CD4-positive, alpha-beta T cell treated with Interleukin-15 for 1 hour (primary cell): ENCODE measurements around the gene CLCNKA.

Experiments
- DNase-seq: peaks from one replicate; pipeline ENCODE4 v3.0.0-alpha.2; 2020

Gene CLCNKA

DNA sequence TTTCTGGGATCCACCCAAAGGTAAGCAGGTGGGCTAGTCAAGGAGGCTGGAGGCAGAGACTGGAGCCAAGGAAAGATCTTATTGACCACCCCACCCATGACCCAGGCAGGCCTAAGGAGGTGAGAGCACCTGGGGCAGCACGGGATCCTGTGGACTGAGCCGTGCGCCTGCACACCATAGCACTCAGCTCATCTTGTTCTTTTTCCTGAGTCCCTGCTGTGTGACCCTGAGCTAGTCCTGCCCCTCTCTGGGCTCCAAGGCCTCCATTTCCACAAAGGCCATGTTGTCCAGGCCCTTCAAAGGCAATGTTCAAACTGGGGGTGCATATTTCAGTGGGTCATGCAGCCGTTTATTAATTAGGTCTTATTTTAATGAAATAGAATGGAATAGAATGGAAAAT is 44.4 kb downstream of the CLCNKA start:
- DNase-seq: no peak

- DNase-seq: no peak
Observed at GRCh38 chr1:16067127-16067768, 45.4 kb downstream of the CLCNKA start.

GRCh38 chr1:16067933-16068332 is 46.1 kb downstream of the CLCNKA start:
- DNase-seq: no peak

DNA sequence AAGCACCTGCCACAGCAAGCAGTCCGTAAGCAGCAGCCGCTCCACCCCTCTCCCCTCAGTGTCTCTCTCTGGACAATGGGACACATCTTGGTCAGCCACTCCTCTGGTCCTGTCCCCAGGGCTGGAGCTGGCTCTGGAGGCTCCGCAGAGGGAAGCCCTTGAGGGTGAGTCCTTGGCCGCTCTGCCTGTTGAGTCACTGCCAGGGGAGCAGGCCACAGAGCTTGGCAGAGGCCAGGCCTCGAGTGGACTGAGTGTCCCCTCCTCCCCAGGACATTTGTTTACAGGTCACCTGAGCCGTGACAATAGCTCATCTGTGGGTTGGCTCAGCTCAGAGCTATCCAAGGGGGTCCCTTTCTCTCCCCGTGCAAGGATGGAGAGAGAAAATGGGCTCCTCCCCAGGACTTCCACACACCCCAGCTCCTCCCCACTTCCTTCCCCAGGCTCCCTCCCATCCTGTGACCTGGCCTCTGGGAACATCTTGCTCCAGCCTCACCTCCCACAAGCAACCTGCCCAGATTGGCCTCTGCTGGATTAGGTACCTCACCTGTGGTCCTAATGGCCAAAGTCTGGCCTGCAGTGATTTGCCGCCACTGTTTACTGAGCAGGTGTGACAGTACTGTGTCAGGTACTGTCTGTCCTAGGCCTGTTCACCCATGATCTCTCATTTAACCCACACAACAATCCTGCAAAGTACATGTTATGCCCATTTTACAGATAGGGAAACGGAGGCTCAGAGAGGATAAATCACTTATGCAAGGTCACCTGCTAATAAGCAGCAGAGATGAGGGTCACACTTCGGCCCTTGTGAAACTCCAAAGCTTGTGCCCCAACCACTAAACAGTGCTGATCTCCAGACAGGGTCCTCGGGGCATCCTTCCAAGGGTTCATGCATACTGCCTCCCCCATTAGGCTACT is 46.8 kb downstream of the CLCNKA start:
- DNase-seq: no peak

DNA sequence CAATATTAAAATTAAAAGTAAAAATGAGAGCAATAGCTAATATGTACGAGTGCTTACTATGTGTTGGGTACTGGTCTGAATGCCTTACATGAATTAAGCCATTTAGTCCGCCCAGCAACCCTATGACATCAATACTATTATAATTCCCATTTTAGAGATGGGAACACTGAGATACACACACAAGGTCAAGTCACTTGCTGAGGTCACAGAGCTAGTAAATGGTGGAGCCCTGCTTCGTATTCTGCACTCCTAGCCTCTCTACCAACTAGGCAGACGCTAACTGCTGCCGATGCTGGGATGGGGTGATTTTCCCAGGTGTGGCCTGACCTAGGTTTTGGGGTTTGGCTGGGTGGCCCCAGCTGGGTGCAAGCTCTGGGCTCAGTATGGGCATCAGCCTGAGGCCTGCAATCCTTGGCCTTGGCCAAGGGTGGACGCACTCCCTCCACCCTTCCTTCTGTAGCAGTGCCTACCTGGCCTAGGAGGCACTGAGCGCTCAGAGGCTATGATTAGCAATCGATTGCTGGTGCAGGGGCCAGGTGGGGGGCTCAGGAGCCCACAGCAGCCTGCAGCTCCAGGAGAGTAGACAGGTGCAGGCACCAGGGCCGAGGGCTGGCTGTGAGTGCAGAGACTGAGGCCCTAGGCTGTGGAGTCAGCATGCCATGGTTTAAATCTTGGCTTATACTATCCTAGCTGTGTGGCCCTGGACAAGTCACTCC is 49.0 kb downstream of the CLCNKA start:
- no peak for DNase-seq

DNA sequence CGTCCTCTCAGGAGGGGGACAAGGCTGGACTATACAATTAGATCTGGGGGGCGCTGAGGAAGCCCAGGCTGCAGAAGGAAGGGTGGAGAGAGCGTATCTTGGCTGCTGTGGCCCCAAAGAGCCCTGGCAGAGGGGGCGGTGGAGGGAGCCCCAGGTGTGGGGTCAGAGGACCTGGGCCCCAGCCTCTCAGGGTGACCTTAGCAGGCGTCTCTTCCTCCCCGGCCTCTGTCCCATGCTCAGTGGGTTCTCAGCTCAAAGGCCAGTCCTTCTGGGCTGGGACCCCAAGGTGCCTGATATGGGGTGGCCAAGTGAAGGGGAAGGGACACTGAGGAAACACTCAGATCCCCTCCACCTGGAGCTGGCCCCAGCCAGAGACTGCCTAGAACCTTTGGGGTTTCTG is 49.8 kb downstream of the CLCNKA start:
- no peak for DNase-seq

DNA sequence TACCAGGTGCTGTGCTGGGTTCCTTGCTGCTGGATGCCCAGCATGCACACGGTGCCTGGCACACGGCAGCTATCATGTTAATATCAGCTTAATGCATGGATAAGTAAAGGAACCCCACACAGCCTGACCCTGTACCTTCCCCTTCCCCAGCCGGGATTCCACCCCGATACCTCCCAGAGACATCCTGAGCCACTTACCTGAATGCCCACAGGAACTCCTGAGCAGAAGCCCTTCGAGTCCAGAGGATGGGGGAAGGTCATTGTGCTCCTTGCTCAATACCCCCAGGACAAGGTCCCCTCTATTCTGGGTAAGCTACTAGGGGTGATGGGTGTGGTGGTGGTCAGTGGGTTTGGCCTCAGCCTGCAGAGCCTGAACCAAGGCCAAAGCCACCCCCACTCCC is 50.3 kb downstream of the CLCNKA start:
- DNase-seq: no peak

DNA sequence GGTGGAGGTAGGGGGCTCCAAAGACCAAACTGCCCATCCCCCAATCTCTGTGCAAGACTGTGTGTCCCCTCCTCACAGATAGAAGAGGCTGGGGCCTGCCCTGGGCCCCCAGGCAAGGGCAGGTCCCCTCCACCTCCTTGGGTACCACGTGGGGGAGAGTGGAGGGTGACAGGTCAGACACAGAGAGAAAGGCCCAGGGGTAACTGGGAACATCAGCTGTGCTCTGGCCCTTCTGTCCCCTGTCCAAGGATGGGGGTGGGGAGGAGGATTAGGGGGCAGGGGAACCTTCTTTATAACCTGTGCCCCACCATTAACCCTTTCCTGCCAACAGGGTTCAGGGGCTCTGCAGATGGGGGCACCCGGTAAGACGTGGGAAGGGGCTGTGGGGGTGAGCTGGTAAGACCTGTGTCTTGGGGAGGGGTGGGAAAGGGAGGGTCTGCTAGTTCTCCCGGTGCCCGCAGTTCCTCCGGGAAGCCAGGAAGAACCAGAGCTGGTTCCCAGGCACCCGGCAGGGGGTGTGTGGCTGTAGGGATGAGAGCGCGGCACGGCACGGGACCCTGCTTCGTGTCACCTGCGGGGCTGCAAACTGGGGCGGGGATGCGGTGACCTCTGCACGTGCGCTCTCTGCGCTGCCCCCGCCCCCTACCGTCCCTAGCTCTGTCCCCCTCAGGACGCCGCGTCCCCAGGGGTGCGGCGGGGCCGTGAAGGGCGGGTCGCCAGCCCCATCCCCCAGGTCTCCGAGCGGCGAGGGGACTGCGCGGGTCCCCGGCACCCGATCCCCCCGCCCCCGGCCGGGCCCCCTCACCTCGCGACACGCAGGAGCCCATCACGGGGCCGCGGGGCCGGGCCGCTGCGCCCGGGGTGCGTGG is 51.0 kb downstream of the CLCNKA start:
- no peak for DNase-seq

GRCh38 chr1:16073490-16074119 is 51.8 kb downstream of the CLCNKA start, which contains the start of gene FAM131C:
Gene FAM131C (minus strand): TSS chr1:16073651. CDS start chr1:16073442, 209 bp downstream.
- no peak for DNase-seq

GRCh38 chr1:16074217-16074616 is 52.4 kb downstream of the CLCNKA start:
- no peak for DNase-seq

GRCh38 chr1:16075337-16076030 is 53.6 kb downstream of the CLCNKA start:
- DNase-seq: no peak

GRCh38 chr1:16076031-16076864 is 54.4 kb downstream of the CLCNKA start:
- no peak for DNase-seq

DNA sequence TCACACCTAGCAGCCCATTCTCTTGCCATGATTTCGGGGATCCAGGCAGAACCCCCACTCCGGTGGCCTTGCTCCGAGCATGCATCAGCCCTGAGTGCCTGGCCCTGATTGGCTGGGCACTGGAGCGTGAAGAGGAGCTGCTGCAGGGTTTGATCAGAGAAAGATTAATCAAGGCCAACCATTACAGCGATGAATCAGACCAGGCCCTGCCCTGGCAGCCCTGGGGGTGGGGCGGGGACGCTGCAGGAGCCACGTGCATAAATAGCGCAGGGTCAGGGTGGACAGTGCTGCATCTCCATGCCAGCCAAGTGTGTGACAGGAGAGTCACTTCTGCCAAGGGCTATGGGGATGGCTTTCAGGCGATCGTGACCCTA is 55.0 kb downstream of the CLCNKA start:
- DNase-seq: no peak

- no peak for DNase-seq
Observed at GRCh38 chr1:16077406-16078245, 55.8 kb downstream of the CLCNKA start.

GRCh38 chr1:16078925-16079656 is 57.3 kb downstream of the CLCNKA start:
- peak; percentile 69 for DNase-seq

DNA sequence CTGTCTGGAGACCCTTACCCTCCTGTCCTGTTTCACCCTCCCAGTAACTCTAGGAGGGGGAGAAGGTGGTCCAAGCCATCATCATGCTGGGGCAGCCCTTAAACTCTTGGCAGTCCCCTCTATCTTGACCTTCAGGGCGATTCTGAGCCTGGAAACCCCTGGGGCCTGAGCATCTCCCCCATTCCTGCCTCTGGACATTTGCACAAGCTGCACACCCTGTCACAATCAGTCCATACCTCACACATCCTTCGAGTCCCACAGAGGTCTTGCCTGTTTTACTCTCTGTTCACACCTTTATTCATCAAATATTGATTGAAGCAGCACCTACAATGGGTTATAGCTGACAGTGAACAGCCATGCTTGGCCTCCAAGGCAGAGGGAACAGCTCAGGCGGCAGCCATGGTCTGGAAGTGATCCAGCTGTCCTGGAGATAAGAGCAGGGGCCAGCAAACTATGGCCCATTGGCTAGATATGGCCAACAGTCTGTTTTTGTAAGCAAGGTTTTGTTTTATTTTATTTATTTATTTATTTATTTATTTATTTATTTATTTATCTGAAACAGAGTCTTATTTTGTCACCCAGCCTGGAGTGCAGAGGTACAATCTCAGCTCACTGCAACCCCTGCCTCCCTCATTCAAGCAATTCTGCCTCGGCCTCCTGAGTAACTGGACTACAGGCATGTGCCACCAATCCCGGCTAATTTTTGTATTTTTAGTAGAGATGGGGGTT is 58.8 kb downstream of the CLCNKA start:
- no peak for DNase-seq

DNA sequence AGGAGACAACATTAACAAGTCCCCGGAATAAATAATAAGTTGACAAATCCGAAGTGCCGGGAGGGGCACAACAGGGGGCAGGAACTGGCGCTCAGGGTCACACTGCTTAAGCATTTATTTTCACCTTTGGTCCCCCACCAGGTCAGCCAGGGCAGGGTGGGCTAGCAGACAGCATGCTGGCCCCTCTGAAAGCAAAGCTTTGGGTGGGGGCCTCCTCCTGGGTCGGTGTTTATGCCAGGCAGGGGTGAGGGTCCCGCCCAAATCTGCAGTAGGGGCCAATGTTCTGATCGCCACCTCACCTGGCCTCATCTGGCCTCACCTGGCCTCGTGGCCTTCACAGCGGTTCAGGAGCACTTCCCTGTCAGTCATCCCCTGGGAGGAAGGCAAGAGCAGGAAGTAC is 59.8 kb downstream of the CLCNKA start:
- no peak for DNase-seq
